MCF 10A (cell line): ENCODE measurements around the gene ADAM8. TPM values are rescaled to one million over a fixed set of nuclear protein-coding genes. Genes with fewer than 3 reads are reported as not detected.
"Not testable (repeated sequence)": the region's sequence is repeated elsewhere in the genome, so short reads cannot be mapped to it uniquely, and the experiment has no call there.

Experiments used
- BruUV-seq: library from RNA; stranded (reverse); fragments of 400-500 nt; replicated peaks from 2 replicates; lab custom pipeline; 2021; lab: Mats Ljungman, UMichigan
- CTCF ChIA-PET: fragments of 300-600 bp; sonication (Branson Sonifier 250); formaldehyde crosslinking; extraction: SDS; loops from one replicate; lab custom pipeline; 2021; ENCODE audit warnings: antibody characterized with exemption, inconsistent platforms; lab: Yijun Ruan, JAX
- POLR2A ChIA-PET: fragments of 300-600, 350-650 bp; sonication (Branson Sonifier 250); formaldehyde crosslinking; extraction: SDS; loops from one replicate; lab custom pipeline; 2020; ENCODE audit warnings: antibody characterized with exemption, inconsistent platforms; lab: Yijun Ruan, JAX
- DNase-seq: peaks from one replicate; pipeline ENCODE4 v3.0.0-alpha.2; 2018; ENCODE audit not compliant: unreplicated experiment
- H3K27ac Mint-ChIP-seq: one replicate; pipeline ENCODE4 v1.8.0; 2022; ENCODE audit warnings: mild to moderate bottlenecking, low read depth, mixed read lengths; ENCODE audit not compliant: unreplicated experiment
- H3K27me3 Mint-ChIP-seq: one replicate; pipeline ENCODE4 v1.8.0; 2022; ENCODE audit warnings: mixed read lengths; ENCODE audit not compliant: insufficient read depth, unreplicated experiment
- H3K36me3 Mint-ChIP-seq: one replicate; pipeline ENCODE4 v1.8.0; 2022; ENCODE audit warnings: mild to moderate bottlenecking, moderate library complexity, mixed read lengths; ENCODE audit not compliant: insufficient read depth, unreplicated experiment
- H3K4me1 Mint-ChIP-seq: one replicate; pipeline ENCODE4 v1.8.0; 2022; ENCODE audit warnings: mixed read lengths; ENCODE audit not compliant: insufficient read depth, unreplicated experiment
- H3K4me3 Mint-ChIP-seq: one replicate; pipeline ENCODE4 v1.8.0; 2022; ENCODE audit warnings: mild to moderate bottlenecking, moderate library complexity, mixed read lengths; ENCODE audit not compliant: unreplicated experiment
- H3K9me3 Mint-ChIP-seq: one replicate; pipeline ENCODE4 v1.8.0; 2022; ENCODE audit warnings: mixed read lengths; ENCODE audit not compliant: unreplicated experiment
- intact Hi-C: fragments of 100-400 bp; cut with micrococcal nuclease; formaldehyde crosslinking; loops from 2 replicates; pipeline ENCODE4 v1.14.1; 2022
- total RNA-seq: library from RNA; stranded (reverse); gene quantifications from 2 replicates; pipeline ENCODE4 v1.2.3, GENCODE V29; 2022
- TF ChIP-seq, protein P1 (sequence below): fragments of 200-600 bp; IDR thresholded peaks from one replicate; pipeline ENCODE4 v1.8.0; 2022; ENCODE audit warnings: antibody characterized with exemption, mild to moderate bottlenecking; ENCODE audit not compliant: unreplicated experiment

Gene ADAM8
- total RNA-seq, 1 experiment from 2014 or later, result 23.2 TPM

DNA sequence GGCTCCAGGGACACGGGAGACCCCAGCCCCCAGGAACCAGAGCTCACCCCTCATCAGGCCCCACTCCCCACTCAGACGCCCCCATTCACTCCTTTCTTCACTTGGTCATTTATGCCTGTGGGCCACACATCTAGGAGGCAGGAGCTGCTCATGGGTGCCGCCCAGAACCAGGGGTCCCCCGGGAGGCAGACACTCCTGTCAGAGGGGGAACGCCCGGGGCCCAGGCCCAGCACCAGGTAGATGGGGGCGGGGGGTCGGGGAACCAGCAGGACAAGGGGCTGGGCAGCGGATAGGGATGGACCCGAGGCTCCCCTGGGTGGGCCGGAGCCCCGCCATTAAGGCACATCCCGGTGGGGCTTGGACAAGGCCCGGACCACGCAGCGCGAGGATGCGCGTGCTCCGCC lies 48.2 kb upstream of the ADAM8 start:
- Mint-ChIP-seq H3K27me3 (peaks cover 31% of the 10 kb centered on the region), H3K36me3 (no peaks in the 10 kb centered on the region), H3K9me3 (no peaks in the 10 kb centered on the region), H3K27ac (no peak overlapping the region), H3K4me3 (peak overlapping the region; percentile 57), H3K4me1 (peaks cover 5% of the 10 kb centered on the region)
- BruUV-seq, result no TSS peak
- TF ChIP-seq, protein P1, sequence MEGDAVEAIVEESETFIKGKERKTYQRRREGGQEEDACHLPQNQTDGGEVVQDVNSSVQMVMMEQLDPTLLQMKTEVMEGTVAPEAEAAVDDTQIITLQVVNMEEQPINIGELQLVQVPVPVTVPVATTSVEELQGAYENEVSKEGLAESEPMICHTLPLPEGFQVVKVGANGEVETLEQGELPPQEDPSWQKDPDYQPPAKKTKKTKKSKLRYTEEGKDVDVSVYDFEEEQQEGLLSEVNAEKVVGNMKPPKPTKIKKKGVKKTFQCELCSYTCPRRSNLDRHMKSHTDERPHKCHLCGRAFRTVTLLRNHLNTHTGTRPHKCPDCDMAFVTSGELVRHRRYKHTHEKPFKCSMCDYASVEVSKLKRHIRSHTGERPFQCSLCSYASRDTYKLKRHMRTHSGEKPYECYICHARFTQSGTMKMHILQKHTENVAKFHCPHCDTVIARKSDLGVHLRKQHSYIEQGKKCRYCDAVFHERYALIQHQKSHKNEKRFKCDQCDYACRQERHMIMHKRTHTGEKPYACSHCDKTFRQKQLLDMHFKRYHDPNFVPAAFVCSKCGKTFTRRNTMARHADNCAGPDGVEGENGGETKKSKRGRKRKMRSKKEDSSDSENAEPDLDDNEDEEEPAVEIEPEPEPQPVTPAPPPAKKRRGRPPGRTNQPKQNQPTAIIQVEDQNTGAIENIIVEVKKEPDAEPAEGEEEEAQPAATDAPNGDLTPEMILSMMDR, result no peak
- ChIA-PET CTCF (interaction anchor here (1.1 kb wide), 1 partner anchor 9 kb away, joined by 3 read pairs; no protein-coding TSS in a partner anchor), POLR2A (no interaction called here)
- DNase-seq, result no peak
- intact Hi-C loops, result loop anchor here (5.0 to 10.0 kb wide), 3 partner anchors 70 to 490 kb away; partner anchors contain the start of gene MTG1

DNA sequence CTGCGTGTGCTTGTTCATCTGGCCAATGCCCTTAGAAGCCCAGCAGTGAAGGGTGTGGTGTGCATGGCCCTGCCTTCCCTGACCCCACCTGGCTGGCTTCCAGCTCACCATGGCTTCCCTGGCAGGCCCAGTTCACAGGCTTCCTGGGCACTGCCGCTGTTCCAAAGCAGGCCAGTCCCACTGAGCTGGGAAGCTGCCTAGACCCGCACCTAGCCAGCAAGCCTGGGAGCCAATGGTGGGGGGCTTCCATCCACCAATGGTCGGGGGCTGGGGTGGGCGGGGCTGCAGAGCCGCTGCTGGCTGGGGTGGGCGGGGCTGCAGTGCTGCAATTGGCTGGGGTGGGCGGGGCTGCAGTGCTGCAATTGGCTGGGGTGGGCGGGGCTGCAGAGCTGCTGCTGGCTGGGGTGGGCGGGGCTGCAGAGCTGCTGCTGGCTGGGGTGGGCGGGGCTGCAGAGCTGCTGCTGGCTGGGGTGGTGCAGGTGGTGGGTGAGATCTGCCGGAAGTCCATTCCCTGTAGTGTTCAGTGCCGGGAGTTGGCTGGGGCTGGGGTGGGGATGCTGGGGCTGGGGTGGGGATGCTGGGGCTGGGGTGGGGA lies 47.6 kb upstream of the ADAM8 start:
- POLR2A ChIA-PET, result no interaction called here
- no peaks in the 10 kb centered on the region for H3K36me3 Mint-ChIP-seq
- intact Hi-C loops, result loop anchor here (10.0 kb wide), 2 partner anchors 71 to 489 kb away; partner anchors contain the start of gene MTG1
- H3K4me3 Mint-ChIP-seq, result no peak overlapping the region
- peaks cover 8% of the 10 kb centered on the region for H3K4me1 Mint-ChIP-seq
- H3K27me3 Mint-ChIP-seq, result peaks cover 37% of the 10 kb centered on the region
- CTCF ChIA-PET, result interaction anchor here (1.1 kb wide), 1 partner anchor 8 kb away, joined by 3 read pairs; no protein-coding TSS in a partner anchor
- BruUV-seq, result no TSS peak
- TF ChIP-seq, protein P1, result no peak
- no peaks in the 10 kb centered on the region for H3K9me3 Mint-ChIP-seq
- no peak overlapping the region for H3K27ac Mint-ChIP-seq
- DNase-seq, result peak; percentile 42

DNA sequence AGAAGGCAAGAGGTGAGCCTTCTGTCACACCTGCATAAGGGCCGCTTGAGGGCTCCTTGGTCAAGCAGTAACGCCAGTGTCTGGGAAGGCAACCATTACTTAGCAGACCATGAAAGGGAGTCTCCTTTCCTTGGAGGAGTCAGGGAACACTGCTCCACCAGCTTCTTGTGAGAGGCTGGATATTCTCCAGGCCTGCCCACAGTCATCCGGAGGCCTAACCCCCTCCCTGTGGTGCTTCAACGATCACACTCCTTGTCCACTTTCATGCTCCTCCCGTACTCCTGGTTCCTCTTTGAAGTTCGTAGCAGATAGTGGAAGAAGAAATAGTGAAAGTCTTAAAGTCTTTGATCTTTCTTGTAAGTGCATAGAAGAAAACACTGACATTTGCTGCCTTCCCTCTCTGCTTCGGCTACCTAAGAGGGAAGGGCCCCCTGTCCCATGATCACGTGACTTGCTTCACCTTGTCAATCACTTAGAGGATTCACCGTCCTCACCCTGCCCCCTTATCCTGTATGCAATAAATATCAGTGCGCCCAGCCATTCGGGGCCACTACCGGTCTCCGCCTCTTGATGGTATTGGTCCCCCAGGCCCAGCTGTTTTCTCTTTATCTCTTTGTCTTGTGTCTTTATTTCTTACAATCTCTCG lies 45.5 kb upstream of the ADAM8 start:
- H3K4me1 Mint-ChIP-seq, H3K36me3 Mint-ChIP-seq, DNase-seq, H3K9me3 Mint-ChIP-seq, BruUV-seq, H3K27ac Mint-ChIP-seq, H3K4me3 Mint-ChIP-seq, POLR2A ChIA-PET: not testable (repeated sequence)
- CTCF ChIA-PET, result interaction anchor here (1.2 to 1.7 kb wide), 2 partner anchors 8 to 287 kb away, joined by 4 to 13 read pairs; no protein-coding TSS in a partner anchor
- intact Hi-C loops, result loop anchor here (10.0 kb wide), 2 partner anchors 73 to 487 kb away; partner anchors contain the start of gene MTG1
- peaks cover 37% of the 10 kb centered on the region for H3K27me3 Mint-ChIP-seq

DNA sequence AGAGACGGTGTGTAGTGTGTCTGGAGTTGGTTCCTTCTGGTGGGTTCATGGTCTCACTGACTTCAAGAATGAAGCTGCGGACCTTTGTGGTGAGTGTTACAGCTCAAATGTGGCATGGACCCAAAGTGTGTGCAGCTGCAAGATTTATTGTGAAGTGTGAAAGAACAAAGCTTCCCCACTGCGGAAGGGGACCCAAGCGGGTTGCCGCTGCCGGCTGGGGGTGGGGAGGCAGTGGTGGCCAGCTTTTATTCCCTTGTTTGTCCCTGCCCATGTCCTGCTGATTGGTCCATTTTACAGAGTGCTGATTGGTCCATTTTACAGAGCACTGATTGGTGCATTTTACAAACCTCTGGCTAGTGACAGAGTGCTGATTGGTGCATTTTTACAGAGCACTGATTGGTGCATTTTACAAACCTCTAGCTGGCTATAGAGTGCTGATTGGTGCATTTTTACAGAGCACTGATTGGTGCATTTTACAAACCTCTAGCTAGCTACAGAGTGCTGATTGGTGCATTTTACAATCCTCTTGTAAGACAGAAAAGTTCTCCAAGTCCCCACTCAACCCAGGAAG lies 44.3 kb upstream of the ADAM8 start:
- not testable (repeated sequence) for H3K27ac Mint-ChIP-seq, H3K9me3 Mint-ChIP-seq, DNase-seq, H3K4me3 Mint-ChIP-seq, BruUV-seq, H3K36me3 Mint-ChIP-seq, H3K4me1 Mint-ChIP-seq
- ChIA-PET CTCF (interaction anchor here (0.6 to 1.7 kb wide), 5 partner anchors 9 to 297 kb away, joined by 3 to 13 read pairs (median 4); no protein-coding TSS in a partner anchor), POLR2A (interaction anchor here (0.7 kb wide), 1 partner anchor 33 kb away, joined by 6 read pairs; no protein-coding TSS in a partner anchor)
- peaks cover 25% of the 10 kb centered on the region for H3K27me3 Mint-ChIP-seq
- intact Hi-C loops, result loop anchor here (10.0 kb wide), 2 partner anchors 74 to 486 kb away; partner anchors contain the start of gene MTG1
